Measurements from ENCODE around the gene GDI1.

GRCh38 chrX:154409222-154409871 lies 27.6 kb upstream of the GDI1 start, which contains the start of gene DNASE1L1:
- TF ChIP-seq POLR2AphosphoS5 (IDR thresholded peaks at IDR 0.05; ENCODE audit: borderline replicate concordance, low read depth, low read length) (no peak), EZH2 (IDR thresholded peaks at IDR 0.05) (no peak), FOXP2 (optimal IDR thresholded peaks at IDR 0.05; ENCODE audit: control extremely low read depth, extremely low read length, insufficient read depth) (no peak)

Measured in SK-N-MC (cell line).